Tibial nerve (tissue), 4 donors: Measurements from ENCODE around the gene SKIC8. TPM values are rescaled to one million over a fixed set of nuclear protein-coding genes. Genes with fewer than 3 reads are reported as not detected.

ENCODE experiments used
- DNase-seq, 2 donors: peaks; one replicate each; pipeline ENCODE4 v3.0.0-alpha.2; 2019; ENCODE audit warnings: low spot score in 2 of 2
- H3K27ac ChIP-seq, 4 donors: fragments of 200-600 bp; sonication (generic) in 3 of 4; one replicate each; pipeline ENCODE4 v1.5.1; 2017 to 2019; ENCODE audit warnings: mild to moderate bottlenecking in 1 of 4
- H3K27me3 ChIP-seq, 2 donors: fragments of 200-600 bp; sonication (generic) in 1 of 2; one replicate each; pipeline versions ENCODE4 v1.5.1 to v1.6.0; 2017 to 2019
- H3K36me3 ChIP-seq, 3 donors: fragments of 200-600 bp; sonication (generic); one replicate each; pipeline ENCODE4 v1.5.1; 2018 to 2019
- H3K4me1 ChIP-seq, 4 donors: fragments of 200-600 bp; sonication (generic) in 3 of 4; one replicate each; pipeline ENCODE4 v1.5.1; 2017 to 2019
- H3K4me3 ChIP-seq, 4 donors: fragments of 200-600 bp; sonication (generic) in 3 of 4; one replicate each; pipeline ENCODE4 v1.5.1; 2017 to 2019; ENCODE audit warnings: mild to moderate bottlenecking in 1 of 4, moderate library complexity in 1 of 4
- H3K9me3 ChIP-seq, 4 donors: fragments of 200-600 bp; sonication (generic) in 3 of 4; one replicate each; pipeline ENCODE4 v1.5.1; 2017 to 2019
- CTCF ChIP-seq, 5 experiments: fragments of 200-600 bp in 3 of 5; fragments of 450-650 bp in 2 of 5; sonication (generic) in 3 of 5; IDR thresholded peaks; one replicate each; pipeline ENCODE4 v1.5.1; 2016 to 2019; ENCODE audit warnings: antibody characterized with exemption in 5 of 5, mild to moderate bottlenecking in 3 of 5, moderate library complexity in 2 of 5
- EP300 ChIP-seq, 2 donors: sonication (generic); formaldehyde crosslinking; IDR thresholded peaks; one replicate each; pipeline ENCODE4 v1.6.1; 2017; ENCODE audit warnings: antibody characterized with exemption in 2 of 2, mild to moderate bottlenecking in 1 of 2
- POLR2A ChIP-seq, 2 donors: fragments of 450-650 bp; IDR thresholded peaks; one replicate each; pipeline ENCODE4 v1.6.1; 2017; ENCODE audit warnings: antibody characterized with exemption in 2 of 2, mild to moderate bottlenecking in 2 of 2, moderate library complexity in 2 of 2
- WGBS, 2 donors: methylation state at CpG; one replicate each; pipeline ENCODE4 v1.1.5; 2018; 5-methylcytosine and 5-hydroxymethylcytosine counted together
- total RNA-seq, 4 donors: library from RNA; depleted of rRNA; stranded (reverse); fragments of >200 nt; gene quantifications; one replicate each; pipeline ENCODE4 v1.1.0, GENCODE V29; 2016

The SKIC8 gene
- total RNA-seq, 4 donors from 2014 or later = 50.3 to 75.1 (median 55.5) TPM

- no peak overlapping the region for H3K27ac ChIP-seq
- no peaks in the 10 kb centered on the region for H3K9me3 ChIP-seq
- H3K4me1 ChIP-seq = peaks cover 0 to 15% (median 0%) of the 10 kb centered on the region in 4 donors
- WGBS, 2 donors = 50 to 68% methylated on average over 3 of the region's 3 CpGs
- H3K36me3 ChIP-seq = no peaks in the 10 kb centered on the region
- no peaks in the 10 kb centered on the region for H3K27me3 ChIP-seq
- no peak for TF ChIP-seq CTCF (IDR thresholded peaks at IDR 0.05)
- no peak for TF ChIP-seq POLR2A (IDR thresholded peaks at IDR 0.05)
- no peak for TF ChIP-seq EP300 (IDR thresholded peaks at IDR 0.05)
- DNase-seq = no peak
- H3K4me3 ChIP-seq = no peak overlapping the region
Measured at GRCh38 chr15:78257681-78258080, 41.7 kb downstream of the SKIC8 start.

- no peaks in the 10 kb centered on the region for H3K9me3 ChIP-seq
- H3K27ac ChIP-seq = no peak overlapping the region
- DNase-seq = no peak
- H3K4me1 ChIP-seq = peaks cover 0 to 15% (median 0%) of the 10 kb centered on the region in 4 donors
- TF ChIP-seq CTCF (IDR thresholded peaks at IDR 0.05) = no peak
- TF ChIP-seq EP300 (IDR thresholded peaks at IDR 0.05) = no peak
- no peak for TF ChIP-seq POLR2A (IDR thresholded peaks at IDR 0.05)
- H3K36me3 ChIP-seq = no peaks in the 10 kb centered on the region
- WGBS, 2 donors = 86 to 87% methylated on average over 3 of the region's 3 CpGs
- no peak overlapping the region for H3K4me3 ChIP-seq
- no peaks in the 10 kb centered on the region for H3K27me3 ChIP-seq
Measured at GRCh38 chr15:78256044-78256437, 43.4 kb downstream of the SKIC8 start.

- no peaks in the 10 kb centered on the region for H3K36me3 ChIP-seq
- WGBS, 2 donors = 90 to 92% methylated on average over 1 of the region's 1 CpG
- H3K9me3 ChIP-seq = no peaks in the 10 kb centered on the region
- no peak overlapping the region for H3K4me3 ChIP-seq
- no peak for DNase-seq
- no peak overlapping the region for H3K27ac ChIP-seq
- H3K4me1 ChIP-seq = peaks cover 0 to 10% (median 0%) of the 10 kb centered on the region in 4 donors
- H3K27me3 ChIP-seq = no peaks in the 10 kb centered on the region
- TF ChIP-seq CTCF (IDR thresholded peaks at IDR 0.05) (no peak), EP300 (IDR thresholded peaks at IDR 0.05) (no peak), POLR2A (IDR thresholded peaks at IDR 0.05) (no peak)
Measured at GRCh38 chr15:78255421-78256043, 43.9 kb downstream of the SKIC8 start.

GRCh38 chr15:78251136-78251535 lies 48.3 kb downstream of the SKIC8 start:
- no peak overlapping the region for H3K4me3 ChIP-seq
- H3K9me3 ChIP-seq = no peaks in the 10 kb centered on the region
- H3K36me3 ChIP-seq = no peaks in the 10 kb centered on the region
- TF ChIP-seq POLR2A (IDR thresholded peaks at IDR 0.05) (no peak), CTCF (IDR thresholded peaks at IDR 0.05) (no peak), EP300 (IDR thresholded peaks at IDR 0.05) (no peak)
- H3K27me3 ChIP-seq = no peaks in the 10 kb centered on the region
- no peaks in the 10 kb centered on the region for H3K4me1 ChIP-seq
- DNase-seq = no peak
- no peak overlapping the region for H3K27ac ChIP-seq
- WGBS, 2 donors = 84 to 92% methylated on average over 7 to 9 of the region's 9 CpGs

GRCh38 chr15:78249131-78249530 lies 50.3 kb downstream of the SKIC8 start:
- Histone ChIP-seq H3K27ac (no peak overlapping the region), H3K9me3 (no peaks in the 10 kb centered on the region), H3K27me3 (no peaks in the 10 kb centered on the region), H3K4me3 (no peak overlapping the region), H3K4me1 (no peaks in the 10 kb centered on the region), H3K36me3 (no peaks in the 10 kb centered on the region)
- WGBS, 2 donors = 82 to 83% methylated on average over 5 of the region's 5 CpGs
- DNase-seq = no peak
- TF ChIP-seq EP300 (IDR thresholded peaks at IDR 0.05) = no peak
- TF ChIP-seq CTCF (IDR thresholded peaks at IDR 0.05) = no peak
- TF ChIP-seq POLR2A (IDR thresholded peaks at IDR 0.05) = no peak
